ENCODE data around the gene POLR2L.
A peak's percentile ranks its signal among the peaks of the same experiment; 100 is the strongest.

POLR2L gene

DNA sequence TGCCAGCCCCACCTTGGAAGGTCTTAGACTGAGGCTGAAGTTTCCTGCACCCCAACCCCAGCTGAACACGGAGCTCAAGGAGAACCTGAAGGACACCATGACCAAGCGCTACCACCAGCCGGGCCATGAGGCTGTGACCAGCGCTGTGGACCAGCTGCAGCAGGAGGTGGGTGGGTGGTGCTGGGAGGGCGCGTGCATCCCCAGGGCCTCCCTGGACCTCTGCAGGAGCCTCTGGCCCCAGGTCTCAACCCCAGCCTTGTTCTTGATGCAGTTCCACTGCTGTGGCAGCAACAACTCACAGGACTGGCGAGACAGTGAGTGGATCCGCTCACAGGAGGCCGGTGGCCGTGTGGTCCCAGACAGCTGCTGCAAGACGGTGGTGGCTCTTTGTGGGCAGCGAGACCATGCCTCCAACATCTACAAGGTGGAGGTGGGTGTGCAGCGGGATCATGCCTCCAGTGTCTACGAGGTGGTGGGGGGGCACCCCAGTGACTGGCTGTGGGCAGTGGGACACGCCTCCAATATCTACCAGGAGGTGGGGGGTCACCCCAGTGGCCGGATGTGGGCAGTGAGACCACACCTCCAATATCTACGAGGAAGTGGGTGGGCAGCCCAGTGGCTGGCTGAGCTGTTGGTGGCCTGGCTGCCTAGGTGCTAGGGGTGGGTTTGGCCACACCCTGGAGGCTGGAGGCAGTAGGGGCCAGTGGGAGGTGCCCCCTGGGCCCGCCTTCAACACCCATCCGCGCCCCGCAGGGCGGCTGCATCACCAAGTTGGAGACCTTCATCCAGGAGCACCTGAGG is 4.9 kb downstream of the POLR2L start:
- no peak for DNase-seq

DNA sequence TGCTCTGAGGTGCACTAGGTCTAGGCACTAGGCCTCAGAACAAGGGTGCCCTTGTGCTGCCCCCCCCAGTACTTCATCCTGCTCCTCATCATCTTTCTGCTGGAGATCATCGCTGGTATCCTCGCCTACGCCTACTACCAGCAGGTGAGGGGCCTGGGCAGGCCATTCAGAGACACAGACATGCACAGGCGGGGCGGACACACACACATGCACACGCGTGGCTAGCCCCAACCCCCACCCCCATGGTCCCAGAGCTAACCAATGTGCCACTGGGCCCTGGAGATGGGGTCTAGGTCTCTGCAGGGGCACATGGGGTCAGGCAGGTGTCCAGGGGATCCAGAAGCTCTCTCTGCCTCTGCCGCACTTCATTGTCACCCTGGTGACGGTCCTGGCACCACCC is 5.6 kb downstream of the POLR2L start:
- DNase-seq: no peak

DNA sequence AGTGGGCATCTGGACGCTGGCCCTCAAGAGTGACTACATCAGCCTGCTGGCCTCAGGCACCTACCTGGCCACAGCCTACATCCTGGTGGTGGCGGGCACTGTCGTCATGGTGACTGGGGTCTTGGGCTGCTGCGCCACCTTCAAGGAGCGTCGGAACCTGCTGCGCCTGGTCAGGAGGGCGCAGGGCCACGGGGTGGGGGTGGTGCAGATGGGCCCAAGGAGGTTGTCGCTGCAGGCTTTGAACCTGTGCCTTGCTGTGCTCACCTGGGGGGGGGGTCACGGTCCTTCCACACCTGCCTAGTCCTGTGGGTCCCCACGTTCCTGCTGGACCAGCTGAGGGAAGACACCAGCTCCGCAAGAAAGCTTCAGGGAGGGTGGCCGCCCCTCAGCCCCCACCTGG is 6.1 kb downstream of the POLR2L start:
- DNase-seq: no peak

DNA sequence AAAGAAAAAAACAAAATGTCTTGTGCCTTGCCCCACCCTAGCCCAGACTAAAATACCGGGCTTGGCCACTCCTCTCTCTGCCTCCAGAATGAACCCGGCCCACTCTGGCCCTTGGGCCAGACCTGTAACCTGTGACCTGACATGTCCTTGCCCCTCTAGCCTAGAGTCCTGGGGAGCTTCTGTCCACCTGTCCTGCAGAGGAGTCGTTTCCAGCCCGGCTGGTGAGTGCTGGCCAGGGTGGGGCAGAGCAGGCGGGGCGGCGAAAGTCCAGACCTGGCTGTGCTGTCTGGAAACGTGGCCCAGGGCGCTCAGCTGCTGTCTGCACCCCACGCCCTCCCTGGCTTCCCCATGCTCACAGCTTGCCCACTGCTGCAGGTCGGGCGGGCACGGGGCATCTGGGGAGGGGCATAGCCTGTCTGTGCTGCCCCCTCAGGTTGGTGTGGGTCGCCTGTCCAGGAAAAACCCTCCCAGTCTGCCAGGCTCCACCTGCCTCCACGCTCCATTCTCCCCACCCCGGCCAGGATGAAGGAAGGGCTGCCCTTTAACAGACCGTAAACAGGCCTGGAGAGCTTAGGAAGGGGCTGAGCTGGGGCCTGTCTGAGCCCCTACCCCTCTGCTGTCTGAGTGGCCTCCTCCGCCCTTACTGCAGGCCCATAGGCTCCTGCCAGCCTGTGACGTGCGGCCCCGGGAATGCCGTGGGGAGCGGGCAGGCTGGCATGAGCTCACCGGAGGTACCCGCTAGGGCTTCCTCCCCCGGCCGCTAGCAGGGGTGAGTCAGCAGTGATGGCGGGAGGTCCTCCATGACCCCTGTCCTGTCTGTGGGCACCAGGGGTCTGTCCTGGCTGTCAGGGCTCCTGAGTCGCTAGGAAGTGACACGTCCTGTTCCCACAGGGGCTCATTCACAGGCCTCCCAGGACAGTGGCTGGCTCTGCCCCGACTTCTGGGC is 7.7 kb downstream of the POLR2L start:
- DNase-seq: no peak

DNA sequence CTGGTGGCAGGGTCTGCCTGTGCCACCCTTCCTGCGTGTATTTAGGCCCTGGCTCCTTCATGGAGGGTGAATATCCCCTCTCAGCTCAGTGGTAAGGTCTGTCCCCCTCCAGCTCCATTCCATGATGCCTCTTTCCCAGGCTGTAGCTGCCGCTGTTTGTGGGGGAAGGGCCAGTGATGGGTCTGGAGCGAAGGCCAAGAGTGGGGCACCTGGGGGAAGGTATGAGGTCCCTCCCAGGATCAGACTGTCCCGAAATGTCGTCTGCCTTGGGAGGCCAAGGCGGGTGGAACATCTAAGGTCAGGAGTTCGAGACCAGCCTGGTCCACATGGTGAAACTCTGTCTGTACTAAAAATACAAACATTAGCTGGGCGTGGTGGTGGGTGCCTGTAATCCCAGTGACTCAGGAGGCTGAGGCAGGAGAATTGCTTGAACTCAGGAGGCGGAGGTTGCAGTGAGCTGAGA is 8.4 kb downstream of the POLR2L start:
- DNase-seq: no peak

DNA sequence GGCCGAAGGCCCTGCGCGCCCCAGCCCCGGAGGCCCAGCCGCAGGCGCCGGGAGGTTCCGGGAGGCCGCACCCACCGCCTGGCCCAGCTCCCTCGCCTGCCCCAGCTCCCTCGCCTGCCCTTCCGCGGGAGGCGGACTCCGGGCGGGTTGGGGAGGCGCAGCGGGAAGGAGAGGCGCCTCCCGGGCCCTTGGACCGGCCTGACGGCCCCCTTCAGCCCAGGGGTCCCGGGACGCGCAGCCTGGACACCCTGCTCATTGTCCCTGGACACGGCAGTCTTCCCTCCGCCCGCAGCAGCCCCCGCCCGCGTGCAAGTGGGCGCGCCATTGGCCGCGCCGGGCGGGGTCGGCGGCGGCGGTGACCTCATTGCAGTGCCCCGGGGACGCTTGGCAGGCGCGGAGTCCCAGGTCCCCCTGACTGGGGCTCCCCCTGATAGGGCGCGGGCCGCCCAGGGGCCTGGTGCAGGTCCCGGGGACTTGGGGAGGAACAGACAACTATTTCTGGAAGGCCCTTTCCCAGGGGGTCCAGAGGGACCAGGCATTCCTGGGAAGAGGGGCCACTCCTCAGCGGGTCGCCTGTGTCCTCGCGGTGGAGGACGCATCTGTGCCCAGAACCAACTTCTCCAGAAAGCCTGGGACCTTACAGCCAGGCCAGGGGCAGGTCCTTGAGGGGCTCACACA is 9.1 kb downstream of the POLR2L start:
- DNase-seq: no peak

DNA sequence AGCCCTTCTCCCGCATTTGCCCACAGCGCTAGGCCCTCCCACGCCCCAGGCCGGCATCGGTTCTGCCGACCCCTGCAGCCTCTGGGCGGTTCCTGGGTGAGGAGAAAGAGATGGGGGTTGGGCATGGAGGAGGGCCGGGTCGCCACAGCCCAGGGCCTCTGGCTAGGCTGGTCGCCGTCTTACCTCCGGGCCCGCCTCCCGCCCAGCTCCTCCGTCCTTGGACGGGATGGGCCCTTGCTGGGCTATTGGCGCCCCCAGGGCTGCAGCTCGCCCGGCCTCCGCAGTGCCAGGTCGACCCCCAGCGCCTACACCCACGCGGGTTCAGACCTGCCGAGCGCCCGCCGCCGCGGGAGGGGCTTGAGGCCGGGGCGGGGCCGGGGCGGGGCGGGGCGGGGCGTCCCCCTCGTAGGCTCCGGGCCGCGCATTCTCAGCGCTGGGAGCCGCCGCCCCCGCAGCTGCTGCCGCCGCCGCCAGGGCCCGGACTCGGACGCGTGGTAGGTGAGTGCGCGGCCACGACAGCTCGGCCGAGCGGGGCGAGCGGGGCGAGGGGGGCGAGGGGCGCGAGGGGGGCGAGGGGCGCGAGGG is 9.7 kb downstream of the POLR2L start, which contains the start of gene CD151:
CD151 (plus strand) TSS at position 424 of the 585 bp plus-strand sequence. CDS start 3,118 bp downstream, outside the sequence.
- DNase-seq: peak; percentile 58

DNA sequence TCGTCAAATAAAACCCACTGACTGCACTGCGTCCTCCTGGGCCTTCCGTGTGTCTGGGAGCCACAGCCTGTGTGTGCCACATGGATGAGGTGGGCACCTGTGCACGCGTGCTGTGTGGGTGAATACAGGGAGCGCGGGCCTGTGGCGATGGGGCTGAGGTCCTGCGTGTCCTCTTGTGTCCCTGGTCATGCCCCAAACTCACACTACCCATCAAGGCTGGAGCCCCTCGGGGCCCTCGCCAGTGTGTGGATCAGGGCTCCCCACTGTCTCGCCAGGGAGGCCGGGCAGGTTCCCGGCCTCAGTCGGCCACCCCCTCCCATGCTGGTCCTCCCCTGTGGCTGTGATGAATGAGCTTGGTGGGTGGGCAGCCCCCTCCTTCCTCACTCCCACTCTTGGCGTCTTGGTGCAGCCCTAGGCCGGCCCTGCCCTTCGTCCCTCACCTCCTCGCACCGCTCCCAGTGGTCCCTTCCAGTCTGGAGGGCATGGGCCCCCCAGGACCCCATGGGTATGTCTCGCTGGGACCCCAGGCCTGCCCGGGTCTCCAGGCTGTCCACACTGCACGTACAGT is 10.3 kb downstream of the POLR2L start:
- DNase-seq: no peak

DNA sequence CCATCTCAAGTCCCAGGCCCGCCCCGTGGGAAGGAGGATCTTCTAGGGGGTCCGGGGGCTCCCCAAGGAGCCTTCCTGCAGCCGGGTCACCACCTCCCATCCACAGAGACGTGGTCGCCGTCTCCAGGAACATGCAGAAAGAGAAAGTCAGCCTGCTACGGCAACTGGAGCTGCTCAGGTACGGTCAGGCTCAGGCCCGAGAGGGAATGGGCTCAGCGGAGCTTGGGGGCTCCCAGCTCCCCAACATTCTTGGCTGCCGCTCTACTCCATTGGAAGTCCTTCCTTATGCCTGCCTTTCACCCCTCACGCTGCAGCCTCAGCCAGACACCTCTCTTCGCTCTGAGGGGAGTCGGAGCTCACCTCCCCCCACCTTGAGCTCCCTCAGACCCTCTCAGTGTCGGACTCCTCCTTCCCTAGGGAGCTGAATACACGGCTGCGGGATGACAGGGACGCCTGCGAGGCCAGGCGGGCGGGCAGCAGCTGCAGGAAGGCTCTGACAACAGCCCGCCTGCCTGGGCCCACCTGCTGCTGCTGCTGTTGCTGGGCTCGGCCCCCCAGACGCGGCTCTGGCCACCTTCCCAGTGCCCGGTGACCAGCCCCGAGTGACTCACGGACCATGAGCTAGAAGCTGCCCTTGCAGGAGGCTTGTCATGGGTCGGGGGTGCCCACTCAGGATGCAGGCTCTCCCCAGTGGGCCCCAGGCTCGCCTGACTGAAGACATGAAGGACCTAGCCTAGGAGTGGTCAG is 11.0 kb downstream of the POLR2L start:
- no peak for DNase-seq

DNA sequence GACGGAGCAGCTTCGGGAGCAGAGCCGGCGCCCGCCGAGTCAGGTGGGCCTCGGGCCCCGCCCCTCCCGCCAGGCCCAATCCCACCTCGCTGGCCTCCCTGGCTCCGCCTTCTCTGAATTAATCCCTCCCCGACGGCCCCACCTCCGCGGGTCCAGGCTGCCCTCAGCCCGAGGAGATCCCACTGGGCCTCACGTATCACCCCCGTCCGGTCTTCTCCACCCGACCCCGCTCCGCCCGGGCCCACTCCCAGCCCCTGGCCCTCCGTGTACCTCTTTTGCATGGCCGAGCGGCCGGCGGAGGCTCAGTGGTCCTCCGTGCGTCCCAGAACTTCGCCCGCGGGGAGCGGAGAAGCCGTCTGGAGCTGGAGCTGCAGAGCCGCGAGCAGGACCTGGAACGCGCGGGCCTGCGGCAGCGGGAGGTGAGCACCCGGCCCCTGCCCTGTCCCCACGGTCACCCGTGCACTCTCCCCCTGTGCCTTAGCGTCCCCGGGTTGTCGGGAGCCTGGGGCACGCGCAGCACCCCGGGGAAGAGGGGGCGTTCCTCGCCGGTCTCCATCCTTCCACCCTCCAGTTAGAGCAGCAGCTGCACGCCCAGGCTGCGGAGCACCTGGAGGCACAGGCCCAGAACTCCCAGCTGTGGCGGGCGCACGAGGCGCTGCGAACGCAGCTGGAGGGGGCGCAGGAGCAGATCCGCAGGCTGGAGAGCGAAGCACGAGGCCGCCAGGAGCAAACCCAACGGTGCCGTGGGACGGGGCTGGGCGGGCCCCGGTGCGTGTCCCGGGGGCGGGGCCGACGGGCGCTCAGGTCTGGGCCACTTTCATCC is 11.8 kb downstream of the POLR2L start:
- no peak for DNase-seq

DNA sequence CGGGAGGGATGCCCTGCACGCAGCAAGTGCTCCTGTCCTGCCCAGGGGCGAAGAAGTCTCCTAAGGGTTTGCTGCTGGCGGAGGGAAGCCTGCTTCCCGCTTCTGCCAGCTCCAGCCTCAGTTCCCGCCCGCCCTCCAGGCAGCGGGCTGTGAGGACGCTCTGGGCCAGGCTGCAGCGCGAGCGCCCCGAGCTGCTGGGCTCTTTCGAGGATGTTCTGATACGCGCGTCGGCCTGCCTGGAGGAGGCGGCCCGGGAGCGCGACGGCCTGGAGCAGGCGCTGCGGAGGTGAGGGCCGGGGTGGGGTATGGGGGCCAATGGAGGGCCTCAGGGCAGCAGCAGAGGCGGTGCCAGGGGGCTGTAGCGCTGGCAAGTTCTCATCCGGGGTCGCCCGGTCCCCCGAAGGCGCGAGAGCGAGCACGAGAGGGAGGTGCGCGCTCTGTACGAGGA is 12.5 kb downstream of the POLR2L start:
- DNase-seq: no peak

DNA sequence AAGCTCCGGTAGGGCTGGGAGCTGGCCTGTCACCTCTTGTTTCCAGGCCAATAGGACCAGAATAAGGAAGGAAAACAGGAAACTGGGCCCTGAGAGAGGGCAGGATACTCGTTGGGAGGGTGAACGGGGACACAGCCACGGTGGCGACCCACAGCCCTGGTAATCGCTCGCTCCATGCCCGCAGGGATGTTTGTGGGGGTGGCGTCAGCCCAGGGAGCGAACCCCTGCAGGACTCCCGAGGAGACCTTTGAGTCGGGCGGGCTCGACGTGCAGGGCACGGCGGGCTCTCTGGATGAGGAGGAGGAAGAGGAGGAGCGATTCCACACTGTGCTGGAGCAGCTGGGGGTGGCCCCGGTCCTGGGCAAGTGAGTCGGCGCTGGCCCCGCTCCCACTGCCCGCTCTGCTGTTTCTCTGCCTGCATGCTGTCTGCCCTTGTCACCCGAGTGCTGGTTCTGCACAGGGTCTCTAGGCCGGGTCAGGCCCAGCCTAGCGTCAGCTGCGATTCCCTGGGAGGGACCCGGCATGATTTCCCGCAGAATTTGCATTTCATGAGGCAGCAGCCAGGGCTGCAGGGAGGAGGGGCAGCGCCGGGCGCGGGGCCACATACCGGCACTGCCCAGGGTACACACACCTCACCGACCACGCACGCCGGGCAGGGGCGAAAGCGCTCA is 13.0 kb downstream of the POLR2L start:
- DNase-seq: no peak

DNA sequence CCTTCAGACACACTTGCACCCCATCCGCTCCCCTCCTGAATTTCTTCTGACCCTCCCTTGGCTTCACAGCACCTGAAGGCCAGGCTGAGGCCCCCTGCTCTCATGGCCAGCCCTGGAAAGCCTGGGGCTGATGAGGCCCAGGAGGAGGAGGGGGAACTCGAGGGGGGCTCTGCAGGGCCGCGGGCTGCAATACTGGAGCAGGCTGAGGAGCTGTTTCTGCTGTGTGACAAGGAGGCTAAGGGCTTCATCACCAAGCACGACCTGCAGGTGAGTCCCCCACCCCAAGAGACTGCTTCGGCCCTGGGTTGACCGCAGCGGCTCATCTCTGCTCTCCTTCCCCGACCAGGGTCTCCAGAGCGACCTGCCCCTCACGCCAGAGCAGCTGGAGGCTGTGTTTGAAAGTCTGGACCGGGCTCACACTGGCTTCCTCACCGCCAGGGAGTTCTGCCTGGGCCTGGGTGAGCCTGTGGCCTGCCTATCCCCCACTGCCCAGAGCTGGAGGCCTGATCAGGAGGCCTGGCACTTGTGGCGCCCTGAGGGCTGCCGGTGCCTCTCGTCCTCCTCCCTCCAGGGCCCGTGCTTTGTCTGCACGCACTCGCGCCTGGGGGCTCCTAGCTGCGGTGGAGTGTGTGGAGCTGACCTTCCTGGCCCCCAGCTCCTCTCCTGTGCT is 13.7 kb downstream of the POLR2L start:
- DNase-seq: no peak

DNA sequence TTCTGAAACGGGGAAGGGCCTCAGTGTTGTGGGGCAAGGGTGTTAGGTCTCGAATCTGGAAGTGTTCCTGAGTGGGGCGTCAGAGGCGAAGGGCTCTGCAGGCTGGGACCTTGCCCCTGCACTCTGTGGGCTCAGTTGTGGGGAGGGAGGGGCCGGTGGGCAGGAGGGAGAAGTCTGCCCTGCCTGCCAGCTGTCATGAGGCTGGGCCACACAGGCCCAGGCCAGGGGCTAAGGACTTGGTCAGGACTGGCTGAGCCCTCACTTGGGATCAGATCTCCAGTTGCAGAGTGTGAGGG is 14.5 kb downstream of the POLR2L start, which contains the start of gene CRACR2B:
CRACR2B (plus strand) TSS at position 23 of the 296 bp plus-strand sequence. CDS start 689 bp downstream, outside the sequence.
- DNase-seq: no peak

DNA sequence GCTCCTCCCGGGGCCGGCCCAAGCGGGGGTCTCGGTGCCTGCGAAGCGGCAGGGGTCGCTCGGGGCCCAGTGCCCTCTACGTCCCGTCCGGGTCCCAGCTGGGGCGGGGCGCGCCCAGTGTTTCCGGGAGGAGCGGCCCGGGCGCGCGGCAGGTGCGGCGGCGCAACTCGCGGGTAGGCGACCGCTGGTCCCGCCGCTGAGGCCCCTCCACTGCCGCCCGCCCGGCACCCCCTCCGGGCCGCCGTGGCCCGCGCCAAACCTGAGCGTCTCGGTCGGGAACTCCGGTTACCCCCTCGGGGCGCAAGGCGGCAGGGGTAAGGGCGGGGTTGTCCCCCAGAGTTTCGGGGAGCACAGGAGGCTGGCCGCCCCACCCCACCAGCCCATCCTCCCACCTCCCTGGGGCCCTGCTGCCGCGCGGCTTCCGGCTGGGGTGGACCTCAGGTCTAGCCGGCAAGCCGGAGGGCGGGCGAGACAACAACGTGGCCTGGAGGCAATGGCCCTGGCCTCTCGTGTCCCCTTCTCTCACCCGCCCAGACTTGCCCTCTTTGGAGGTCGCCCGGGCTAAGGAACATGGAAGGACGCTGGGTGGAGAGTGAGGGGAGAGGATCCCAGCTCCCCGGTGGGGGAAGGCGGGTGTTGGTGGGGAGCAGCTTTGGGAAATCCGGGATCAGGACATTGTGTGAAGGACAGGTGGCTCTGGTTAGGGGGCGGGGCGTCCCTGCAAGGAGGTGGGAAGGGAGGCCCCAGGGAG is 15.0 kb downstream of the POLR2L start:
- DNase-seq: no peak

DNA sequence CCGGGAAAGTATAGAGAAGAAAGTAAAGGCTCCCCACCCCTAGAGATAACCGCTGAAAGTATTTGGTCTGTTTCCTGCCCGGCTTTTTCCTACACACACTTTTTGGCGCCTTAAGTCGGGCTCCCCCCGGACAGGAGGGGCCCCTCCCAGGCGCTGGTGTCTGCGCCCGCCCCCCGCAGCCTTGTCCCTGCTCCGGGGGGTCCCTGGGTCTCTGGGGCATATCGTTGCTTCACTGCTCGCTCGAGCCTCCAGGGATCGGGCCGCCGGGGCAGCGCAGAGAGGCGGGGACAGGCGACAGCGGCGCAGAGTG is 15.5 kb downstream of the POLR2L start:
- no peak for DNase-seq

DNA sequence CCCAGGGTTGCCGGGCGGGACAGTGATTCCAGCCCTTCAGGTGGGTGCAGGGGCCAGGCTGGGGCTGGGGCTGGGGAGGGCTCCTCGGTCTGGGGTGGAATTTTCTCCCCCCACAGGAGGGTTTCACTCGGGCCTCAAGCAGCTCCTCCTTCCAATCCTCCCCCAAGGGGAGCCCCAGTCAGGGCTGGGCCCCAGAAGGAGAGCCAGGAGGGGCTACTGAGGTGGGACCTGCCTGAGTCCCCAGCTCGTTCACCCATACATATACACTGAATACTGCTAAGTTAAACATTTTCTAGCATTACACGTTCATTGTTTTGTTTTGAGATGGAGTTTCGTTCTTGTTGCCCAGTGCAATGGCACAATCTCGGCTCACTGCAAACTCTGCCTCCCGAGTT is 16.1 kb downstream of the POLR2L start:
- no peak for DNase-seq

DNA sequence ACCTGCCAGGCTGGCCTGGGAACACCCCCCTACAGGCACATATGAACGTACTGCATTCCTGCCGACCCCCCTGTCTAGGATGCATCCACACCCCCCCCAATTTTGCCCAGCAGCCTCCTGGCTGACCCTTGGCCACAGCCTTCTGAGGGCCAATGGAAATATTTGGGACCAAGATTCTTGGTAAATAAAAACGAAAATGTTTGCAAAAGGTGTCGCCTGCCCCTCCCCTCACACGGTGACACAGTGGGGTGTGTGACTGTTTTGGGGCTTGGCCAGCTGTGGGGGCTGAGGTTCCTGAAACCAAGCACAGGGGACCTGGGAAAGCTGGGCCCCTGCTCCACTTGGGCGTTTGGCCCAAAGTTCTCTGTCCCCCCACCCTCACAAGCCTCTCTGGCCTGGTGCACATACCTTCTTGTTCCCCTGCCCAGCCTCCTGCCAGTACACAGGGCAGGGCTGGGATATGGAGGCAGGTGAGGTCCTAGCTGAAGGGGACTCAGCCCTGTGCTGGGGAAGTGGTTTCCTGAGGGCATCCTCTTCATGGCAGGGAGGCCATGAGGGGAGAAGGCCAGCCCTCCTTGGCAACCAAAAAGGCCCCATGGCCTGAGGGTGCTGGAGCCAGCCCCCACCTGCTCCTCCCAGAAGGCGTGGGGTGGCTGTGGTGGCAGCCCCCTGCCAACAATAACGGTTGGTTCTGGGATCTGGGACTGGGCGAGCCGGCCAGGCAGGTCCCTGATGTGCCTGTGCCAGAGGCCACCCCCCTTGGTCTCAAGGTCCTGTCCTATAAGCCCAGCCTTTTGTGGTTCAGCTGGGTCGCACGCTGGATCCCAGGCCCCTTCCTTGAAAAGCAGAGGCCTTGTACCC is 16.7 kb downstream of the POLR2L start:
- DNase-seq: no peak

Data from NCI-H510A (cell line).